Measurements from ENCODE around the gene CBFA2T3. TPM values are rescaled to one million over a fixed set of nuclear protein-coding genes. Genes with fewer than 3 reads are reported as not detected.

Gene CBFA2T3
- total and polyA plus RNA-seq, 2 donors (not counting 1 experiment from before 2014, with no cell fraction given): 40.8 to 58.3 TPM

DNA sequence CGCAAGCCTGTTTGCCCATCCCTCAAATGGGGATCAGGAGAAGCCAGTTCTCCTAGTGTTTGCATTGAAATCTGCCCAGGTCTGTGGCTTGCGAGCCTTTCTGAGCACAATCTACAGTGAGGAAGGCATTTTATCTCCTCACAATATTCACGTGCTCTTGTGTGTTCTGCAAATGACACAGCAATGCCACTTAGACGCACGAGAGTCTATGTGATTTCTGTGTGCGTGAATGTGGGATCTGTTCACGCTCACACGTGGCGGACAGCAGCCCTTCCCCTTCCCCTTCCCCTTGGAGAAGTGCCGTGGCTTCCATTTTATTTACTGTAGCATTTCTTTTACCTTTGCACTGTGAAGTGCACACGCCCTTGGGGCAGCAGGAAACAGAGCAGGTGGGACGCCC is 17.7 kb upstream of the CBFA2T3 start:
- Mint-ChIP-seq H3K4me3 (no peak overlapping the region), H3K27ac (peak overlapping the region; percentile 38), H3K27me3 (peaks cover 4% of the 10 kb centered on the region), H3K9me3 (ENCODE audit: insufficient read depth) (peaks cover 9% of the 10 kb centered on the region), H3K4me1 (peaks cover 26% of the 10 kb centered on the region)
- H3K27ac ChIP-seq (ENCODE audit: low read length in 2 of 2): no peak overlapping the region
- H3K27me3 ChIP-seq (replicated peaks in 1 of 4; ENCODE audit: control extremely low read depth in 1 of 4, control insufficient read depth in 3 of 4, insufficient read depth in 4 of 4, low read length in 3 of 4): peaks cover 0 to 5% (median 2%) of the 10 kb centered on the region in 4 experiments
- no peaks in the 10 kb centered on the region for H3K36me3 ChIP-seq (replicated peaks in 1 of 2; ENCODE audit: control extremely low read depth in 1 of 2, control insufficient read depth in 1 of 2, extremely low read depth in 1 of 2, insufficient read depth in 2 of 2, low read length in 1 of 2)
- H4K20me1 ChIP-seq (ENCODE audit: control insufficient read depth, insufficient read depth, low read length, poor library complexity, severe bottlenecking): no peaks in the 10 kb centered on the region
- no peak overlapping the region for H3K4me2 ChIP-seq (replicated peaks; ENCODE audit: low read depth, low read length, poor library complexity, severe bottlenecking)
- no peak overlapping the region for H2AFZ ChIP-seq (ENCODE audit: insufficient read depth, low read depth, low read length, poor library complexity, severe bottlenecking)
- H3K4me1 ChIP-seq (ENCODE audit: control insufficient read depth in 2 of 2, insufficient read depth in 2 of 2, low read length in 2 of 2): peaks cover 21 to 24% of the 10 kb centered on the region in 2 donors
- peaks cover 8% of the 10 kb centered on the region for H3K79me2 ChIP-seq (ENCODE audit: control insufficient read depth, insufficient read depth, low read length)
- DNase-seq (no peak), ATAC-seq (ENCODE audit: low read depth) (no peak)
- POLR2A ChIA-PET: no interaction called here
- intact Hi-C loops (cut with micrococcal nuclease): no loop called here
- H3K9ac ChIP-seq (ENCODE audit: low read length): no peak overlapping the region
- WGBS (ENCODE audit: insufficient coverage): 79% methylated on average over 11 of the region's 12 CpGs
- TF ChIP-seq, protein P1, sequence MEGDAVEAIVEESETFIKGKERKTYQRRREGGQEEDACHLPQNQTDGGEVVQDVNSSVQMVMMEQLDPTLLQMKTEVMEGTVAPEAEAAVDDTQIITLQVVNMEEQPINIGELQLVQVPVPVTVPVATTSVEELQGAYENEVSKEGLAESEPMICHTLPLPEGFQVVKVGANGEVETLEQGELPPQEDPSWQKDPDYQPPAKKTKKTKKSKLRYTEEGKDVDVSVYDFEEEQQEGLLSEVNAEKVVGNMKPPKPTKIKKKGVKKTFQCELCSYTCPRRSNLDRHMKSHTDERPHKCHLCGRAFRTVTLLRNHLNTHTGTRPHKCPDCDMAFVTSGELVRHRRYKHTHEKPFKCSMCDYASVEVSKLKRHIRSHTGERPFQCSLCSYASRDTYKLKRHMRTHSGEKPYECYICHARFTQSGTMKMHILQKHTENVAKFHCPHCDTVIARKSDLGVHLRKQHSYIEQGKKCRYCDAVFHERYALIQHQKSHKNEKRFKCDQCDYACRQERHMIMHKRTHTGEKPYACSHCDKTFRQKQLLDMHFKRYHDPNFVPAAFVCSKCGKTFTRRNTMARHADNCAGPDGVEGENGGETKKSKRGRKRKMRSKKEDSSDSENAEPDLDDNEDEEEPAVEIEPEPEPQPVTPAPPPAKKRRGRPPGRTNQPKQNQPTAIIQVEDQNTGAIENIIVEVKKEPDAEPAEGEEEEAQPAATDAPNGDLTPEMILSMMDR (IDR thresholded peaks at IDR 0.05): no peak
- TF ChIP-seq EZH2 (IDR thresholded peaks at IDR 0.05; ENCODE audit: borderline replicate concordance, insufficient read depth, low read depth, low read length, poor library complexity, severe bottlenecking): no peak
- CTCF ChIA-PET: no interaction called here
- H3K4me3 ChIP-seq (ENCODE audit: control extremely low read depth in 1 of 5, extremely low read depth in 1 of 5, insufficient read depth in 1 of 5, low read depth in 2 of 5, low read length in 4 of 5): no peak overlapping the region
- peaks cover 0 to 38% (median 15%) of the 10 kb centered on the region in 3 donors for H3K9me3 ChIP-seq (ENCODE audit: control extremely low read depth in 1 of 3, control insufficient read depth in 2 of 3, insufficient read depth in 1 of 3, low read length in 2 of 3)

DNA sequence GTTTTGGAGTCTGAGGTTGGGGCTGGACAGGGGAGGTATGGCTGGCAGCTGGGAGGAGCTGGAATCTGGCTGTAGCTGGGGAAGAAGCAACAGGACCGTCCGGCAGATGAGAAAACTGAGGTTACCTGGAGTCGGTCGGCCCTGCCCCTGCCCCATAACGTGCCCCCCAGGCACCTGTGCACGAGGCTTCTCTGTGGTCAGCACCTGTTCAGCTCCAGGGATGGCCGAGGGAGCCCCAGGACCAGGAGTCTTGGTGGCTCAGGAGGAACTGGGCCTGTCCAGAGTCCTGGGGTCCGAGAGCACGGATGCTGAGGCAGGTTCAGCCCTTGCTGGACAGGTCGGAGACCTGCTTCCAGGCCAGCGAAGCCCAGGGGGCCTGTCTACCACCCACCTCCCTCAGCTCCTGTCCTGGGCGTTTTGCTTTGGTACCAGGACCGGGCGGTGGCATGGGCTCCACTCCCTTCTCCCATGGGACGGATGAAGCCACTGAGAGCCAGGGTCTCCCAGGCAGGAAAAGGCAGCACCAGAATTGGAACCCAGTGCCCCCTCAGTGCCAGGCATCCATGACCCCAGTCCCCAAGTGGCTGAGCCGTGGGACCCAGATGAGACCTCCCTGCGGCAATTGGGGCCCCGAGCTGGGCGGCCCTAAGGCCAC is 17.1 kb upstream of the CBFA2T3 start:
- Histone ChIP-seq H2AFZ (ENCODE audit: insufficient read depth, low read depth, low read length, poor library complexity, severe bottlenecking) (no peak overlapping the region), H3K79me2 (ENCODE audit: control insufficient read depth, insufficient read depth, low read length) (peaks cover 9% of the 10 kb centered on the region), H3K4me2 (replicated peaks; ENCODE audit: low read depth, low read length, poor library complexity, severe bottlenecking) (peak overlapping the region; percentile 74), H3K4me3 (ENCODE audit: control extremely low read depth in 1 of 5, extremely low read depth in 1 of 5, insufficient read depth in 1 of 5, low read depth in 2 of 5, low read length in 4 of 5) (no peak overlapping the region), H3K9me3 (ENCODE audit: control extremely low read depth in 1 of 3, control insufficient read depth in 2 of 3, insufficient read depth in 1 of 3, low read length in 2 of 3) (peaks cover 0 to 38% (median 15%) of the 10 kb centered on the region in 3 donors), H3K9ac (ENCODE audit: low read length) (no peak overlapping the region), H3K27me3 (replicated peaks in 1 of 4; ENCODE audit: control extremely low read depth in 1 of 4, control insufficient read depth in 3 of 4, insufficient read depth in 4 of 4, low read length in 3 of 4) (peaks cover 0 to 5% (median 2%) of the 10 kb centered on the region in 4 experiments), H3K27ac (ENCODE audit: low read length in 2 of 2) (no peak overlapping the region), H4K20me1 (ENCODE audit: control insufficient read depth, insufficient read depth, low read length, poor library complexity, severe bottlenecking) (no peaks in the 10 kb centered on the region), H3K36me3 (replicated peaks in 1 of 2; ENCODE audit: control extremely low read depth in 1 of 2, control insufficient read depth in 1 of 2, extremely low read depth in 1 of 2, insufficient read depth in 2 of 2, low read length in 1 of 2) (no peaks in the 10 kb centered on the region), H3K4me1 (ENCODE audit: control insufficient read depth in 2 of 2, insufficient read depth in 2 of 2, low read length in 2 of 2) (peaks cover 21 to 24% of the 10 kb centered on the region in 2 donors)
- Mint-ChIP-seq H3K27ac (peak overlapping the region; percentile 6), H3K4me3 (no peak overlapping the region), H3K9me3 (ENCODE audit: insufficient read depth) (peaks cover 7% of the 10 kb centered on the region), H3K27me3 (peaks cover 2% of the 10 kb centered on the region), H3K4me1 (peaks cover 23% of the 10 kb centered on the region)
- ChIA-PET CTCF (no interaction called here), POLR2A (no interaction called here)
- WGBS (ENCODE audit: insufficient coverage): 81% methylated on average over 19 of the region's 19 CpGs
- no peak for DNase-seq
- no peak for ATAC-seq (ENCODE audit: low read depth)
- no peak for TF ChIP-seq EZH2 (IDR thresholded peaks at IDR 0.05; ENCODE audit: borderline replicate concordance, insufficient read depth, low read depth, low read length, poor library complexity, severe bottlenecking)
- TF ChIP-seq, protein P1 (IDR thresholded peaks at IDR 0.05): no peak
- intact Hi-C loops (cut with micrococcal nuclease): no loop called here

Data from B cell (primary cell).